ENCODE results near the gene GSN.

The GSN gene

DNA sequence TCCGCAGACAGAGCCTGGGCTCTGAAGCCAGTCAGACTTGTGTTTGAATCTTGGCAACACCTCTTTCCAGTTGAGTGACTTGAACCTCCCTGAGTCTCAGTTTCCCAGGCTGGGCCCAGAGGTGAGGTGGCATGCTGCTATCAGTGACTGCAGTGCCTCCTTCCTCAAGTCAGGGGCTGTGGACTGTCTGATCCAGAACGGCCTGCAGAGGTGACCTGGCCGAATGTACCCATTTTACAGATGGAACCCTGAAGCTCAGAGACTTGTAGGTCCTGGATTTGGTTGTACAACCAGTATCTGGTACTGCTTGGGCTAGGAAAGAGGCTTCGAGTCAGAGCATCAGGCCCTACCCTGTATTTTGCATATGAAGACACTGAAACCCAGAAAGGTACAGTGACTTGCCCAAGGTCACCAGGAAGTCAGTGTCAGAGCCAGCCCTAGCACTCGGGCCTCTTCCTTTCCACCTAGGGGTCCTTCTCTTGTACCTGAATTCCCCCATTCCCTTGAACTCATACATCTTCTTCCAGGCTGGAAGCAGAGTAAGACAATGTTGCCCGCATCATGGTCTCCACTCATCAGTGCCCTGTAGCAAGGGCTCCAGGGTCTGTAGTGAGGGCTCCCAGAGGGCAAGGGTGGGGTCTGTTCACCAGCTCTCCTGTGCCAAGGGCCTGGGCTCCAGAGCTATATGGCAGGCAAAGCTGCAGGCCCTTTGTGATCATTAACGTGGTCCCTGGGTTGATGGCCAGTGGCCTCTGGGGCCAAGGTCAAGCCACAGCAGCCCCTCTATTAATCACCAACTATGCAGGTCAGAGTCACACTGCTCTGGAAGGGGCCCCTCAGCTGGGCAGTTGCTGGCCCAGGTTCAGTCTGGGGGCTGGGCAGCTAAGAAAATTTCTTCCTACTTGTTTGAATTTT, 28.5 kb downstream of the GSN start:
- Histone ChIP-seq H3K23ac (ENCODE audit: low read depth, low read length, poor library complexity) (no peak overlapping the region), H3K14ac (ENCODE audit: low read length) (no peak overlapping the region), H3K4me3 (ENCODE audit: low read length in 2 of 2) (no peak overlapping the region), H3K9me3 (replicated peaks in 1 of 2; ENCODE audit: control insufficient read depth in 2 of 2, insufficient read depth in 1 of 2, low read depth in 1 of 2, low read length in 2 of 2) (no peaks in the 10 kb centered on the region), H3K4me2 (ENCODE audit: insufficient read depth, low read length, poor library complexity, severe bottlenecking) (no peak overlapping the region), H2BK12ac (ENCODE audit: low read length) (no peak overlapping the region), H2BK5ac (ENCODE audit: low read length) (no peak overlapping the region), H2BK15ac (ENCODE audit: low read length) (no peak overlapping the region), H3K4me1 (ENCODE audit: control insufficient read depth in 2 of 2, insufficient read depth in 1 of 2, low read depth in 1 of 2, low read length in 2 of 2) (peaks cover 20 to 26% of the 10 kb centered on the region in 2 donors), H2BK120ac (ENCODE audit: low read depth, low read length) (no peak overlapping the region), H3K9ac (ENCODE audit: low read depth, low read length, poor library complexity) (no peak overlapping the region), H3K79me1 (ENCODE audit: low read depth, low read length) (peaks cover 2% of the 10 kb centered on the region), H3K27ac (replicated peaks; ENCODE audit: low read length) (no peak overlapping the region), H3K27me3 (ENCODE audit: control insufficient read depth in 3 of 3, insufficient read depth in 3 of 3, low read depth in 1 of 3, low read length in 3 of 3) (peaks cover 0 to 8% (median 0%) of the 10 kb centered on the region in 3 experiments), H2AFZ (ENCODE audit: low read length) (no peak overlapping the region), H2AK5ac (ENCODE audit: low read depth, low read length) (peak overlapping the region; percentile 26), H4K8ac (ENCODE audit: low read depth, low read length) (no peak overlapping the region), H3K4ac (ENCODE audit: low read length) (no peak overlapping the region), H3K36me3 (replicated peaks in 1 of 2; ENCODE audit: control insufficient read depth in 2 of 2, insufficient read depth in 2 of 2, low read length in 2 of 2) (no peaks in the 10 kb centered on the region), H4K91ac (ENCODE audit: low read depth, low read length, poor library complexity) (no peak overlapping the region), H3K18ac (ENCODE audit: low read length) (no peak overlapping the region)
- WGBS, 2 donors (ENCODE audit: extremely low coverage in 2 of 2, insufficient read length in 2 of 2, insufficient replicate concordance in 1 of 2): no CpG with 5 or more reads among the region's 7 CpGs
- no peak for DNase-seq (ENCODE audit: low spot score)

GRCh38 chr9:121297389-121297788, 29.4 kb downstream of the GSN start:
- Histone ChIP-seq H3K18ac (ENCODE audit: low read length) (no peak overlapping the region), H2AK5ac (ENCODE audit: low read depth, low read length) (no peak overlapping the region), H3K4me3 (ENCODE audit: low read length in 2 of 2) (no peak overlapping the region), H3K27ac (replicated peaks; ENCODE audit: low read length) (no peak overlapping the region), H3K4me2 (ENCODE audit: insufficient read depth, low read length, poor library complexity, severe bottlenecking) (no peak overlapping the region), H3K79me1 (ENCODE audit: low read depth, low read length) (peaks cover 2% of the 10 kb centered on the region), H3K23ac (ENCODE audit: low read depth, low read length, poor library complexity) (no peak overlapping the region), H3K4ac (ENCODE audit: low read length) (no peak overlapping the region), H3K9me3 (replicated peaks in 1 of 2; ENCODE audit: control insufficient read depth in 2 of 2, insufficient read depth in 1 of 2, low read depth in 1 of 2, low read length in 2 of 2) (no peaks in the 10 kb centered on the region), H4K91ac (ENCODE audit: low read depth, low read length, poor library complexity) (no peak overlapping the region), H2BK5ac (ENCODE audit: low read length) (no peak overlapping the region), H4K8ac (ENCODE audit: low read depth, low read length) (no peak overlapping the region), H2BK15ac (ENCODE audit: low read length) (no peak overlapping the region), H3K36me3 (replicated peaks in 1 of 2; ENCODE audit: control insufficient read depth in 2 of 2, insufficient read depth in 2 of 2, low read length in 2 of 2) (no peaks in the 10 kb centered on the region), H3K14ac (ENCODE audit: low read length) (no peak overlapping the region), H3K9ac (ENCODE audit: low read depth, low read length, poor library complexity) (no peak overlapping the region), H2AFZ (ENCODE audit: low read length) (no peak overlapping the region), H3K27me3 (ENCODE audit: control insufficient read depth in 3 of 3, insufficient read depth in 3 of 3, low read depth in 1 of 3, low read length in 3 of 3) (peaks cover 0 to 10% (median 0%) of the 10 kb centered on the region in 3 experiments), H2BK120ac (ENCODE audit: low read depth, low read length) (no peak overlapping the region), H2BK12ac (ENCODE audit: low read length) (no peak overlapping the region), H3K4me1 (ENCODE audit: control insufficient read depth in 2 of 2, insufficient read depth in 1 of 2, low read depth in 1 of 2, low read length in 2 of 2) (peaks cover 20 to 26% of the 10 kb centered on the region in 2 donors)
- no CpG with 5 or more reads among the region's 4 CpGs for WGBS, 2 donors (ENCODE audit: extremely low coverage in 2 of 2, insufficient read length in 2 of 2, insufficient replicate concordance in 1 of 2)
- no peak for DNase-seq (ENCODE audit: low spot score)

DNA sequence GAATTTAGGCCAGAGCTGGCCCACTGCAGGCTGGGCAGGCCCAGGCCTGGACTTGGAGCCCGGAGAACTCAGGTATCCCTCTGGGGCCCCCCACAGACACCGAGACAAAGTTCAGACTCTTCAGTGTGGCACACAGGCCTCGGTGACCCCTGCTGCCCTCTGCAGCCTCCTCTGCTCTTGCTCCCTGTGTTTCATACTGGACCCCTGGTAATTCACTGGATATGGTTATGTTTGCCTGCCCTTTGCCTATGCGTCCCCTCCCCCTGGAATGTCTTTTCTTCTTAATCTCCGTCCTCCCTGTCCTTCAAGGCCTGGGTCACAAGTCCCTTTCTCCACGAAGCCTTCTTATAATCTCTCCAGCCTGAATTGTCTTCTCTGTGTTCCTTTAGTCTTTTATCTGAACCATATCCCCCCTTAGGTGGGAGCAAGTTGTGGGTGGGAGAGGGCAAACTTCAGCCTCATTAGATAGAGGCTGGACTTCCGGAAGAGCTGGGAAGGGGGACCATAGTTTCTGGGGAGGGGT, 30.1 kb downstream of the GSN start:
- H4K91ac ChIP-seq (ENCODE audit: low read depth, low read length, poor library complexity): no peak overlapping the region
- H3K79me1 ChIP-seq (ENCODE audit: low read depth, low read length): peaks cover 2% of the 10 kb centered on the region
- no peaks in the 10 kb centered on the region for H3K9me3 ChIP-seq (replicated peaks in 1 of 2; ENCODE audit: control insufficient read depth in 2 of 2, insufficient read depth in 1 of 2, low read depth in 1 of 2, low read length in 2 of 2)
- no peak overlapping the region for H3K27ac ChIP-seq (replicated peaks; ENCODE audit: low read length)
- no peak overlapping the region for H3K14ac ChIP-seq (ENCODE audit: low read length)
- no peak overlapping the region for H3K18ac ChIP-seq (ENCODE audit: low read length)
- H3K4me3 ChIP-seq (ENCODE audit: low read length in 2 of 2): no peak overlapping the region
- H3K27me3 ChIP-seq (ENCODE audit: control insufficient read depth in 3 of 3, insufficient read depth in 3 of 3, low read depth in 1 of 3, low read length in 3 of 3): peaks cover 0 to 10% (median 0%) of the 10 kb centered on the region in 3 experiments
- H4K8ac ChIP-seq (ENCODE audit: low read depth, low read length): no peak overlapping the region
- no peak overlapping the region for H2AK5ac ChIP-seq (ENCODE audit: low read depth, low read length)
- H3K36me3 ChIP-seq (replicated peaks in 1 of 2; ENCODE audit: control insufficient read depth in 2 of 2, insufficient read depth in 2 of 2, low read length in 2 of 2): no peaks in the 10 kb centered on the region
- H3K4me2 ChIP-seq (ENCODE audit: insufficient read depth, low read length, poor library complexity, severe bottlenecking): no peak overlapping the region
- peaks cover 20 to 21% of the 10 kb centered on the region in 2 donors for H3K4me1 ChIP-seq (ENCODE audit: control insufficient read depth in 2 of 2, insufficient read depth in 1 of 2, low read depth in 1 of 2, low read length in 2 of 2)
- H2BK12ac ChIP-seq (ENCODE audit: low read length): no peak overlapping the region
- H3K4ac ChIP-seq (ENCODE audit: low read length): no peak overlapping the region
- H2BK15ac ChIP-seq (ENCODE audit: low read length): no peak overlapping the region
- H2BK120ac ChIP-seq (ENCODE audit: low read depth, low read length): no peak overlapping the region
- H2AFZ ChIP-seq (ENCODE audit: low read length): peak overlapping the region; percentile 65
- DNase-seq (ENCODE audit: low spot score): peak; percentile 21
- H3K23ac ChIP-seq (ENCODE audit: low read depth, low read length, poor library complexity): no peak overlapping the region
- no CpG with 5 or more reads among the region's 7 CpGs for WGBS, 2 donors (ENCODE audit: extremely low coverage in 2 of 2, insufficient read length in 2 of 2, insufficient replicate concordance in 1 of 2)
- no peak overlapping the region for H3K9ac ChIP-seq (ENCODE audit: low read depth, low read length, poor library complexity)
- H2BK5ac ChIP-seq (ENCODE audit: low read length): no peak overlapping the region
